HFFc6 (cell line): ENCODE results near the gene RAB44. TPM values are rescaled to one million over a fixed set of nuclear protein-coding genes. Genes with fewer than 3 reads are reported as not detected.
A peak's percentile ranks its signal among the peaks of the same experiment; 100 is the strongest.

Experiments
- DNase-seq: peaks from one replicate; pipeline ENCODE4 v3.0.0-alpha.2; 2018
- H3K27ac Mint-ChIP-seq: 2 replicates; pipeline ENCODE4 v1.8.0; 2020; ENCODE audit warnings: mild to moderate bottlenecking, mixed read lengths
- H3K27me3 Mint-ChIP-seq: 2 replicates; pipeline ENCODE4 v1.8.0; 2021; ENCODE audit warnings: mild to moderate bottlenecking, moderate library complexity, mixed read lengths; ENCODE audit not compliant: insufficient read depth
- H3K36me3 Mint-ChIP-seq: 2 replicates; pipeline ENCODE4 v1.8.0; 2021; ENCODE audit warnings: low read depth, mixed read lengths
- H3K4me1 Mint-ChIP-seq: 2 replicates; pipeline ENCODE4 v1.8.0; 2020; ENCODE audit warnings: low read depth, mixed read lengths
- H3K4me3 Mint-ChIP-seq: 2 replicates; pipeline ENCODE4 v1.8.0; 2020; ENCODE audit warnings: mild to moderate bottlenecking, moderate library complexity, mixed read lengths
- H3K9me3 Mint-ChIP-seq: 2 replicates; pipeline ENCODE4 v1.8.0; 2020; ENCODE audit warnings: mild to moderate bottlenecking, mixed read lengths
- CTCF ChIP-seq: fragments of 200-600 bp; sonication (generic); IDR thresholded peaks from 2 replicates; pipeline ENCODE4 v1.5.0; 2021; ENCODE audit warnings: antibody characterized with exemption, mild to moderate bottlenecking
- total RNA-seq, 6 experiments: library from RNA; stranded (reverse); fragmentation: NEBNext Ultra II Directional; extraction: Animal tissue kit (Norgen Biotek cat#: 25700); gene quantifications; 2 replicates in 1 of 6; 3 replicates in 5 of 6; pipeline ENCODE4 v1.2.3, GENCODE V29; 2021

The RAB44 gene
- total RNA-seq, 6 experiments from 2014 or later, result 0.26 to 0.45 TPM; not detected in 4

GRCh38 chr6:36758516-36759147, 61.0 kb downstream of the RAB44 start:
- H3K27ac Mint-ChIP-seq, result no peak overlapping the region

GRCh38 chr6:36759148-36759759, 61.6 kb downstream of the RAB44 start:
- Mint-ChIP-seq H3K9me3 (no peaks in the 10 kb centered on the region), H3K36me3 (no peaks in the 10 kb centered on the region), H3K27ac (no peak overlapping the region), H3K4me3 (no peak overlapping the region), H3K27me3 (peaks cover 14% of the 10 kb centered on the region), H3K4me1 (peaks cover 42% of the 10 kb centered on the region)
- peak; percentile 65 for DNase-seq
- TF ChIP-seq CTCF, result peak; percentile 98

More at GRCh38 chr6:36758516-36759147, 61.0 kb downstream of the RAB44 start:
- no peak for DNase-seq
- Mint-ChIP-seq H3K27me3 (peaks cover 16% of the 10 kb centered on the region), H3K4me3 (no peak overlapping the region), H3K9me3 (no peaks in the 10 kb centered on the region), H3K4me1 (peaks cover 48% of the 10 kb centered on the region), H3K36me3 (no peaks in the 10 kb centered on the region)
- no peak for TF ChIP-seq CTCF

- peaks cover 32% of the 10 kb centered on the region for H3K4me1 Mint-ChIP-seq
- peaks cover 9% of the 10 kb centered on the region for H3K27me3 Mint-ChIP-seq
- DNase-seq, result no peak
- no peak for TF ChIP-seq CTCF
- H3K9me3 Mint-ChIP-seq, result no peaks in the 10 kb centered on the region
- H3K4me3 Mint-ChIP-seq, result no peak overlapping the region
- no peak overlapping the region for H3K27ac Mint-ChIP-seq
- H3K36me3 Mint-ChIP-seq, result no peaks in the 10 kb centered on the region
Observed at GRCh38 chr6:36760685-36761435, 63.2 kb downstream of the RAB44 start.

GRCh38 chr6:36762123-36762522, 64.5 kb downstream of the RAB44 start:
- Mint-ChIP-seq H3K9me3 (no peaks in the 10 kb centered on the region), H3K4me1 (peaks cover 26% of the 10 kb centered on the region), H3K27ac (no peak overlapping the region), H3K36me3 (no peaks in the 10 kb centered on the region), H3K4me3 (no peak overlapping the region), H3K27me3 (peaks cover 9% of the 10 kb centered on the region)
- TF ChIP-seq CTCF, result no peak
- DNase-seq, result no peak

- Mint-ChIP-seq H3K9me3 (no peaks in the 10 kb centered on the region), H3K4me3 (no peak overlapping the region)
- no peak for TF ChIP-seq CTCF
Observed at GRCh38 chr6:36765190-36765589, 67.6 kb downstream of the RAB44 start.

More at GRCh38 chr6:36765190-36765589, 67.6 kb downstream of the RAB44 start:
- Mint-ChIP-seq H3K4me1 (peaks cover 28% of the 10 kb centered on the region), H3K27me3 (peaks cover 3% of the 10 kb centered on the region; the same call in 1 of the 2 replicates), H3K36me3 (no peaks in the 10 kb centered on the region), H3K27ac (no peak overlapping the region)
- no peak for DNase-seq
